Measurements from ENCODE around the gene GALNT1. TPM values are rescaled to one million over a fixed set of nuclear protein-coding genes. Genes with fewer than 3 reads are reported as not detected.

Gene GALNT1
- total and polyA plus RNA-seq, 11 donors = 9.6 to 69.0 (median 42.7) TPM

DNA sequence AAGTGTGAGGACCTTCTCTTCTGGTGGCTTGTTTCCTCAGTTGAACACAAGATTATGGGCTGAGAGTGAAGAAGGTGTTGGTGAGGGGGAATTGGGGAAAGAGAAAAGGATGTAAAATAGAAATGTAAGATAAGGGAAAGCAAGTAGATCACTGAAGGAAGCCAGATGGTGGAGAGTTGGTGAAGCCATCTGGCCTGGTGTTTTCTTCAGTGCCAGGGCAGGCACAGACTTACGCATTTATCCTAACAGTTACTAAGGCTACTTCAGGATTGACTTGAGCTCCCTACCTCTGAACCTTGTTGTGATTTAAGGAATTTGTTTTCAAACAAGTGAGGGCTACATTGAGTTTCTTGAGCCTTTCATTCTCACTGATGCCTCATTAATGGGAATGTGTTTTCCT, 113.8 kb downstream of the GALNT1 start:
- Histone ChIP-seq H3K4me3 (no peak overlapping the region), H3K27me3 (no peaks in the 10 kb centered on the region), H3K4me1 (peaks cover 0 to 18% (median 12%) of the 10 kb centered on the region in 12 donors), H3K9me3 (no peaks in the 10 kb centered on the region), H3K36me3 (peaks cover 0 to 44% (median 33%) of the 10 kb centered on the region in 9 donors), H3K27ac (peak overlapping the region in 11 of 12 donors; percentile 22 to 72 (median 48))
- TF ChIP-seq POLR2A (IDR thresholded peaks at IDR 0.05) = no peak
- TF ChIP-seq, protein P1, sequence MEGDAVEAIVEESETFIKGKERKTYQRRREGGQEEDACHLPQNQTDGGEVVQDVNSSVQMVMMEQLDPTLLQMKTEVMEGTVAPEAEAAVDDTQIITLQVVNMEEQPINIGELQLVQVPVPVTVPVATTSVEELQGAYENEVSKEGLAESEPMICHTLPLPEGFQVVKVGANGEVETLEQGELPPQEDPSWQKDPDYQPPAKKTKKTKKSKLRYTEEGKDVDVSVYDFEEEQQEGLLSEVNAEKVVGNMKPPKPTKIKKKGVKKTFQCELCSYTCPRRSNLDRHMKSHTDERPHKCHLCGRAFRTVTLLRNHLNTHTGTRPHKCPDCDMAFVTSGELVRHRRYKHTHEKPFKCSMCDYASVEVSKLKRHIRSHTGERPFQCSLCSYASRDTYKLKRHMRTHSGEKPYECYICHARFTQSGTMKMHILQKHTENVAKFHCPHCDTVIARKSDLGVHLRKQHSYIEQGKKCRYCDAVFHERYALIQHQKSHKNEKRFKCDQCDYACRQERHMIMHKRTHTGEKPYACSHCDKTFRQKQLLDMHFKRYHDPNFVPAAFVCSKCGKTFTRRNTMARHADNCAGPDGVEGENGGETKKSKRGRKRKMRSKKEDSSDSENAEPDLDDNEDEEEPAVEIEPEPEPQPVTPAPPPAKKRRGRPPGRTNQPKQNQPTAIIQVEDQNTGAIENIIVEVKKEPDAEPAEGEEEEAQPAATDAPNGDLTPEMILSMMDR (IDR thresholded peaks at IDR 0.05) = no peak
- intact Hi-C loops (cut with DNase I) = loop anchor here in 1 of 10 donors (10.0 kb wide), 1 partner anchor 291 kb away; no protein-coding TSS in a partner anchor
- no peak for DNase-seq
- peak in 2 of 4 donors; percentile 6 to 14 for ATAC-seq
- 88 to 100% (median 93%) methylated on average over 1 of the region's 1 CpG for WGBS, 4 donors

DNA sequence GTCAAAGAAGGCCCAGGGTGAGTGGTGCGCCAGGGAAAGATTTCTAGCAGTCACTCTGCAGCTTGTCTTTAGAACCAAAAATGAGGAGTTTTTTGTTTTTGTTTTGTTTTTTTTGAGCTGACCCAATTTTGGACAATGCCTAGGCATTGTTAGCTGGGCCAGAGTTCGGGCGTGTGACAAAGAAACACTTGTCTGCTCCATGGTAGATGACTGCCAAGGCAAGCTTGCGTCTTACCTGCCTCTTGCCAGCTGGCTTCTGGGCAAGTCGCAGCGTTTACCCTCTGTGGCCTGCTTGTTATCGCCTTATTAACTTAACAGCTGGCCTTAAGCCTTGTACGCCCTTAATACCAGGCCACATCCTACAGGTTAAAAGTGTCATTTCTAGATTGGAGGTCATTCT, 114.3 kb downstream of the GALNT1 start:
- DNase-seq = peak; percentile 62 to 87 (median 74)
- peak; percentile 94 to 98 (median 96) for ATAC-seq

DNA sequence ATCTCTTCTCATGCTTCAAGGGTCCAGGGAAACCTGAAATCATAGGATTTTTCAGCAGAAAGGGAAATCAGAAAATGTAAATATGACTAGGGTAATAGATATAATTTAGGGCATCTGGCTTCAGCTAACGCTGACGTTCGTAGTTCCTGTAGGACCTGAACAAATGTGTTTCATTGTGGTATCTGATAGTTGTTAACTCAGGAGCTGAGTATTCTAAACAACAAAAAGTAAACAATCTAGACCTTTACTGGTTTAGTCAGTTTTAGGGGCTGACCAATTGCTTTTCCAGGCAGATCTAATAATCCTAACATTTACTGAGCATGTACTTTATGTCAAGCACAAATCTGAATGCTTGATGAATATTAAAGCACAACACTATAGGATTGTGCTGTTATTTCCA, 114.8 kb downstream of the GALNT1 start:
- Histone ChIP-seq H3K27ac (peak overlapping the region in 8 of 12 donors; percentile 9 to 72 (median 60)), H3K9me3 (no peaks in the 10 kb centered on the region), H3K36me3 (peaks cover 0 to 38% (median 25%) of the 10 kb centered on the region in 9 donors), H3K4me1 (peaks cover 0 to 18% (median 12%) of the 10 kb centered on the region in 12 donors), H3K27me3 (no peaks in the 10 kb centered on the region), H3K4me3 (no peak overlapping the region)
- intact Hi-C loops (cut with DNase I) = loop anchor here in 1 of 10 donors (10.0 kb wide), 1 partner anchor 292 kb away; no protein-coding TSS in a partner anchor
- peak in 1 of 4 donors; percentile 5 for ATAC-seq
- no peak for TF ChIP-seq POLR2A (IDR thresholded peaks at IDR 0.05)
- TF ChIP-seq, protein P1 (IDR thresholded peaks at IDR 0.05) = no peak
- WGBS, 4 donors = 48 to 59% (median 54%) methylated on average over 3 of the region's 3 CpGs
- no peak for DNase-seq

More for the DNA sequence above, 114.3 kb downstream of the GALNT1 start:
- Histone ChIP-seq H3K4me1 (peaks cover 0 to 18% (median 12%) of the 10 kb centered on the region in 12 donors), H3K27ac (peak overlapping the region in 11 of 12 donors; percentile 22 to 72 (median 48)), H3K36me3 (peaks cover 0 to 41% (median 30%) of the 10 kb centered on the region in 9 donors), H3K4me3 (no peak overlapping the region), H3K27me3 (no peaks in the 10 kb centered on the region), H3K9me3 (no peaks in the 10 kb centered on the region)
- WGBS, 4 donors = 41 to 52% (median 48%) methylated on average over 8 of the region's 8 CpGs
- TF ChIP-seq, protein P1 (IDR thresholded peaks at IDR 0.05) = no peak
- TF ChIP-seq POLR2A (IDR thresholded peaks at IDR 0.05) = no peak
- intact Hi-C loops (cut with DNase I) = loop anchor here in 1 of 10 donors (10.0 kb wide), 1 partner anchor 291 kb away; no protein-coding TSS in a partner anchor

DNA sequence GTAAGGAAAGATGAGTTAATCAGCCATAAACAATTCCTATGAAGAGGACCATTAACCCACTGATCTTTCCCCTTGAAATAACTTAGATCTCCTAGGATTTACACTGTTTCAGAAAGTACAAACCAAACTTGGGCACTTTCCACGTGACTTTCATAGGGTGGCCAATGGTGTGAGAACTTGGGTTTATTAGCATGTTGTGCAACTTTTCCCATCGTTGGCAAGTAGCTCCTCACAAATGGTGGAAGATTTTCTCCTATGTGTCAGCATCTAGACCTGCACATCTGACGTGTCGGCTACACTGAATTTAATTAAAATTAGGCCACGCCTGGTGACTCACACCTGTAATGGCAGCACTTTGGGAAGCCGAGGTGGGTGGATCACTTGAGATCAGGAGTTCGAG, 116.3 kb downstream of the GALNT1 start:
- DNase-seq (no peak), ATAC-seq (no peak)
- TF ChIP-seq POLR2A (IDR thresholded peaks at IDR 0.05) = no peak
- TF ChIP-seq, protein P1 (IDR thresholded peaks at IDR 0.05) = no peak
- no peak overlapping the region for H3K27ac ChIP-seq
- 88 to 97% (median 92%) methylated on average over 7 of the region's 7 CpGs for WGBS, 4 donors
- H3K4me3 ChIP-seq = no peak overlapping the region
- no peaks in the 10 kb centered on the region for H3K27me3 ChIP-seq
- peaks cover 0 to 18% (median 12%) of the 10 kb centered on the region in 12 donors for H3K4me1 ChIP-seq
- intact Hi-C loops (cut with DNase I) = loop anchor here in 1 of 10 donors (10.0 kb wide), 1 partner anchor 293 kb away; no protein-coding TSS in a partner anchor
- peaks cover 0 to 22% (median 10%) of the 10 kb centered on the region in 9 donors for H3K36me3 ChIP-seq
- H3K9me3 ChIP-seq = no peaks in the 10 kb centered on the region
